ENCODE results near the gene PCDHAC2. TPM values are rescaled to one million over a fixed set of nuclear protein-coding genes. Genes with fewer than 3 reads are reported as not detected.

PCDHAC2 gene
- total RNA-seq, 1 donor from 2014 or later: 4.9 TPM

DNA sequence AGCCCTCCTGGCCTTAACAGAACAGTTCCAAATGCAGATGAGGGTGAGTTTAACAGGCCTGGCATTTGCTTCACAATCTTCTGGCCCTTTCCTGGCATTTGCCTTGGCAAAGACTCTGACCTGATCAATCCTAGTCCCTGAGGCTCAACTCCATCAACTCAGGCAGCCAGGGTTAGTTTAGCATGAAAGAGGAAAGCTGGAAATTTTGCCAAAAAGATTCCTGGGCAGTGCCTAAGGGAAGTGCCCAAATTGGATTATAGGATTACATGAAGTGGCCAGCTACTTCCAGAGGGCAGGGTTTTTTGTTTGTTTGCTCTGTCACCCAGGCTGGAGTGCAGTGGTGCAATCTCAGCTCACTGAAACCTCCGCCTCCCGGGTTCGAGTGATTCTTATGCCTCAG is 36.8 kb downstream of the PCDHAC2 start:
- Mint-ChIP-seq H3K9me3 (ENCODE audit: low read depth) (no peaks in the 10 kb centered on the region), H3K27ac (ENCODE audit: unreplicated experiment) (no peak overlapping the region), H3K4me3 (ENCODE audit: unreplicated experiment) (no peak overlapping the region), H3K36me3 (ENCODE audit: low read depth) (peaks cover 9% of the 10 kb centered on the region), H3K27me3 (ENCODE audit: low read depth) (no peaks in the 10 kb centered on the region), H3K4me1 (ENCODE audit: low read depth) (peaks cover 26% of the 10 kb centered on the region)
- no peak for DNase-seq (ENCODE audit: low spot score)
- TF ChIP-seq CTCF (IDR thresholded peaks at IDR 0.05): no peak

GRCh38 chr5:141003791-141004611 is 37.7 kb downstream of the PCDHAC2 start:
- Mint-ChIP-seq H3K9me3 (ENCODE audit: low read depth) (no peaks in the 10 kb centered on the region), H3K36me3 (ENCODE audit: low read depth) (peaks cover 9% of the 10 kb centered on the region), H3K4me3 (ENCODE audit: unreplicated experiment) (no peak overlapping the region), H3K4me1 (ENCODE audit: low read depth) (peaks cover 26% of the 10 kb centered on the region), H3K27me3 (ENCODE audit: low read depth) (no peaks in the 10 kb centered on the region), H3K27ac (ENCODE audit: unreplicated experiment) (peak overlapping the region; percentile 17)
- TF ChIP-seq CTCF (IDR thresholded peaks at IDR 0.05): no peak
- no peak for DNase-seq (ENCODE audit: low spot score)

- Mint-ChIP-seq H3K4me3 (ENCODE audit: unreplicated experiment) (no peak overlapping the region), H3K27me3 (ENCODE audit: low read depth) (no peaks in the 10 kb centered on the region), H3K4me1 (ENCODE audit: low read depth) (peaks cover 9% of the 10 kb centered on the region), H3K9me3 (ENCODE audit: low read depth) (no peaks in the 10 kb centered on the region), H3K27ac (ENCODE audit: unreplicated experiment) (no peak overlapping the region), H3K36me3 (ENCODE audit: low read depth) (peaks cover 20% of the 10 kb centered on the region)
- no peak for TF ChIP-seq CTCF (IDR thresholded peaks at IDR 0.05)
- no peak for DNase-seq (ENCODE audit: low spot score)
Measured at GRCh38 chr5:141007791-141008190, 41.5 kb downstream of the PCDHAC2 start.

- Mint-ChIP-seq H3K4me3 (ENCODE audit: unreplicated experiment) (no peak overlapping the region), H3K4me1 (ENCODE audit: low read depth) (no peaks in the 10 kb centered on the region), H3K27me3 (ENCODE audit: low read depth) (no peaks in the 10 kb centered on the region), H3K9me3 (ENCODE audit: low read depth) (no peaks in the 10 kb centered on the region), H3K27ac (ENCODE audit: unreplicated experiment) (no peak overlapping the region), H3K36me3 (ENCODE audit: low read depth) (peaks cover 22% of the 10 kb centered on the region)
- no peak for DNase-seq (ENCODE audit: low spot score)
- TF ChIP-seq CTCF (IDR thresholded peaks at IDR 0.05): no peak
Measured at GRCh38 chr5:141010047-141010793, 43.9 kb downstream of the PCDHAC2 start.

DNA sequence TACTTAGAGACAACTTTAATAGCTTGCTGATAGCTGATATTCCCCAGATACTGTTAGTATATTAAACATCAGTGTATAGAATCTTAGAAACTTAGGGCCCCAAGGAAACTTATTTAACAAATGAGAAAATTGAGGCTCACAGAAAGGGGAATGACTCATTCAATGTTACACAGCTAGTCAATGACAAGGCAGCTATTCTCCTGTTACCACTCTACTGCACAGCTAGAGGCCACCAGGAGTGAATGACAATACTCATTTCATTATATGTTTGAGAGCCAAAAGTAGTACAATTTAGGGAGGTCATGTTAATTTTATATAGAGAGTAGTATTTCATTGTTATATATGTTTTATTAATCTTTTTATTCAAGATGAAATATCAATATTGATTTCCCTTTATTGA is 51.7 kb downstream of the PCDHAC2 start:
- H3K9me3 Mint-ChIP-seq (ENCODE audit: low read depth): no peaks in the 10 kb centered on the region
- H3K27ac Mint-ChIP-seq (ENCODE audit: unreplicated experiment): no peak overlapping the region
- H3K36me3 Mint-ChIP-seq (ENCODE audit: low read depth): peaks cover 2% of the 10 kb centered on the region
- no peak overlapping the region for H3K4me3 Mint-ChIP-seq (ENCODE audit: unreplicated experiment)
- H3K4me1 Mint-ChIP-seq (ENCODE audit: low read depth): no peaks in the 10 kb centered on the region
- H3K27me3 Mint-ChIP-seq (ENCODE audit: low read depth): no peaks in the 10 kb centered on the region
- no peak for DNase-seq (ENCODE audit: low spot score)
- TF ChIP-seq CTCF (IDR thresholded peaks at IDR 0.05): no peak

Other genes with a start within 250 kb of the PCDHAC2 start
- gene PCDHA1, start 180.3 kb upstream of the PCDHAC2 start, total RNA-seq: not detected in 3 replicates
- gene PCDHA2, start 171.6 kb upstream of the PCDHAC2 start, total RNA-seq: 0.75 to 1.2 TPM (median 0.77 TPM) in 3 replicates
- gene PCDHA3, start 165.4 kb upstream of the PCDHAC2 start, total RNA-seq: 0.19 to 0.28 TPM (median 0.20 TPM) in 3 replicates
- 7.1 to 11.1 TPM (median 8.3 TPM) in 3 replicates for gene PCDHA4, start 159.4 kb upstream of the PCDHAC2 start, total RNA-seq
- gene PCDHA5, start 144.9 kb upstream of the PCDHAC2 start, total RNA-seq: 0.32 to 0.99 TPM (median 0.62 TPM) in 3 replicates
- gene PCDHA6, start 138.5 kb upstream of the PCDHAC2 start, total RNA-seq: 20.5 to 23.5 TPM (median 20.6 TPM) in 3 replicates
- gene PCDHA7, start 132.2 kb upstream of the PCDHAC2 start, total RNA-seq: 1.4 to 1.9 TPM (median 1.5 TPM) in 3 replicates
- 0.97 to 2.4 TPM (median 1.1 TPM) in 3 replicates for gene PCDHA8, start 125.3 kb upstream of the PCDHAC2 start, total RNA-seq
- 1.2 to 2.0 TPM (median 1.3 TPM) in 3 replicates for gene PCDHA9, start 118.1 kb upstream of the PCDHAC2 start, total RNA-seq
- gene PCDHA10, start 110.6 kb upstream of the PCDHAC2 start, total RNA-seq: 6.7 to 21.2 TPM (median 20.5 TPM) in 3 replicates
- 6.0 to 10.7 TPM (median 6.1 TPM) in 3 replicates for gene PCDHA11, start 97.5 kb upstream of the PCDHAC2 start, total RNA-seq
- gene PCDHA12, start 91.2 kb upstream of the PCDHAC2 start, total RNA-seq: 15.9 to 23.6 TPM (median 23.0 TPM) in 3 replicates
- 1.1 to 2.0 TPM (median 1.3 TPM) in 3 replicates for gene PCDHA13, start 84.4 kb upstream of the PCDHAC2 start, total RNA-seq
- gene PCDHAC1, start 40.2 kb upstream of the PCDHAC2 start, total RNA-seq: 5.8 to 7.2 TPM (median 7.1 TPM) in 3 replicates
- gene PCDHB1, start 84.9 kb downstream of the PCDHAC2 start, total RNA-seq: 0.05 TPM in 1 of 3 replicates, not detected in the others
- 60.5 to 90.1 TPM (median 64.5 TPM) in 3 replicates for gene PCDHB2, start 128.1 kb downstream of the PCDHAC2 start, total RNA-seq
- gene PCDHB3, start 134.0 kb downstream of the PCDHAC2 start, total RNA-seq: 5.6 to 12.1 TPM (median 5.6 TPM) in 3 replicates
- gene PCDHB4, start 155.3 kb downstream of the PCDHAC2 start, total RNA-seq: 2.0 to 5.4 TPM (median 2.0 TPM) in 3 replicates
- 6.6 to 11.4 TPM (median 10.2 TPM) in 3 replicates for gene PCDHB5, start 168.7 kb downstream of the PCDHAC2 start, total RNA-seq
- 1.2 to 3.1 TPM (median 1.2 TPM) in 3 replicates for gene PCDHB6, start 183.6 kb downstream of the PCDHAC2 start, total RNA-seq
- 1.1 to 2.5 TPM (median 1.2 TPM) in 3 replicates for gene PCDHB7, start 206.2 kb downstream of the PCDHAC2 start, total RNA-seq
- 1.1 to 3.1 TPM (median 1.7 TPM) in 3 replicates for gene PCDHB8, start 211.3 kb downstream of the PCDHAC2 start, total RNA-seq
- 4.3 to 6.1 TPM (median 5.9 TPM) in 3 replicates for gene PCDHB16, start 215.9 kb downstream of the PCDHAC2 start, total RNA-seq
- gene PCDHB9, start 220.7 kb downstream of the PCDHAC2 start, total RNA-seq: 3.1 to 4.8 TPM (median 3.7 TPM) in 3 replicates
- gene PCDHB10, start 225.9 kb downstream of the PCDHAC2 start, total RNA-seq: 3.8 to 5.3 TPM (median 4.3 TPM) in 3 replicates
- 0.90 to 2.4 TPM (median 1.3 TPM) in 3 replicates for gene PCDHB11, start 233.2 kb downstream of the PCDHAC2 start, total RNA-seq
- gene PCDHB12, start 242.2 kb downstream of the PCDHAC2 start, total RNA-seq: 1.5 to 2.4 TPM (median 1.7 TPM) in 3 replicates
- gene PCDHB13, start 247.4 kb downstream of the PCDHAC2 start, total RNA-seq: 2.4 to 2.9 TPM (median 2.9 TPM) in 3 replicates

Data from chondrocyte (in vitro differentiated cells).